Activated T-cell treated with anti-CD3 and anti-CD28 coated beads, Interleukin-2, amount 50 U/mL, for 4 hours (primary cell): Measurements from ENCODE around the gene SKOR1. TPM values are rescaled to one million over a fixed set of nuclear protein-coding genes. Genes with fewer than 3 reads are reported as not detected.

Source experiments
- ATAC-seq, 2 donors: fragments of 200-7000 bp; cut with Tn5 transposase; one replicate each; pipeline ENCODE4 v1.10.0; 2021
- DNase-seq: peaks from one replicate; pipeline ENCODE4 v3.0.0-alpha.2; 2020
- H3K27me3 Mint-ChIP-seq: one replicate; pipeline ENCODE4 v1.8.0; 2021; ENCODE audit warnings: low read depth, mixed read lengths
- H3K36me3 Mint-ChIP-seq: one replicate; pipeline ENCODE4 v1.8.0; 2022; ENCODE audit warnings: mixed read lengths; ENCODE audit not compliant: insufficient read depth
- H3K4me1 Mint-ChIP-seq: one replicate; pipeline ENCODE4 v1.8.0; 2021; ENCODE audit warnings: low read depth, mixed read lengths
- H3K4me3 Mint-ChIP-seq: one replicate; pipeline ENCODE4 v1.8.0; 2021; ENCODE audit warnings: mild to moderate bottlenecking, moderate library complexity, mixed read lengths
- H3K9me3 Mint-ChIP-seq: one replicate; pipeline ENCODE4 v1.8.0; 2021; ENCODE audit warnings: mixed read lengths
- total RNA-seq, 3 donors: library from RNA; stranded (reverse); gene quantifications; one replicate each; pipeline ENCODE4 v1.2.1, GENCODE V29; 2021

SKOR1 gene
- total RNA-seq, 3 donors from 2014 or later = 0.15 to 0.34 (median 0.33) TPM

- Mint-ChIP-seq H3K4me3 (no peak overlapping the region), H3K4me1 (no peaks in the 10 kb centered on the region), H3K36me3 (peaks cover 7% of the 10 kb centered on the region), H3K27me3 (no peaks in the 10 kb centered on the region), H3K9me3 (no peaks in the 10 kb centered on the region)
- ATAC-seq (no peak), DNase-seq (no peak)
These were observed 20.2 kb upstream of the SKOR1 start for GRCh38 chr15:67805008-67805665.

GRCh38 chr15:67805666-67806516 is 19.4 kb upstream of the SKOR1 start:
- no peak for ATAC-seq
- H3K4me1 Mint-ChIP-seq = no peaks in the 10 kb centered on the region
- H3K27me3 Mint-ChIP-seq = no peaks in the 10 kb centered on the region
- no peak overlapping the region for H3K4me3 Mint-ChIP-seq
- DNase-seq = no peak
- H3K36me3 Mint-ChIP-seq = peaks cover 7% of the 10 kb centered on the region
- H3K9me3 Mint-ChIP-seq = no peaks in the 10 kb centered on the region

DNA sequence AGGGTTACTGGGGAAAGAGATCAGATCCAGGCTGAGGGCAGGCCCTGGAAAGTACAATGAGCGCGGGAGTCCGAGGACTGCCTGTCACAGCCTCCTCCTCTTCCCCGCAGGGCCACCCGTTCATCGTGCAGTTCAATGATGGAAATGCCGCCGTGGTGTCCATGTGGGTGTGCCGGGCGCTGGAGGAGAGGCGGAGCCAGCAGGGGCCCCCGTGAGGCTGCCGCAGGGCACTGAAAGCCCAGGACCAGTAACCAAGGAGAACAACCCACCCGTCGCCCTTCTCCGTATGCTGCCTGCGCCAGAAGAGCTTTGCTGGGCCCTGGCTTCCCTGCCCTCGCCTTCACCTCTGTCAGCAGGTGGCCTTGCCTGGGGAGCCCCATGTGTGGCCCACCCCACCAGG is 18.8 kb upstream of the SKOR1 start:
- H3K4me3 Mint-ChIP-seq = no peak overlapping the region
- DNase-seq = no peak
- no peaks in the 10 kb centered on the region for H3K9me3 Mint-ChIP-seq
- no peaks in the 10 kb centered on the region for H3K27me3 Mint-ChIP-seq
- ATAC-seq = no peak
- no peaks in the 10 kb centered on the region for H3K4me1 Mint-ChIP-seq
- peaks cover 7% of the 10 kb centered on the region for H3K36me3 Mint-ChIP-seq

GRCh38 chr15:67807141-67807540 is 18.2 kb upstream of the SKOR1 start:
- ATAC-seq (no peak), DNase-seq (no peak)
- peaks cover 2% of the 10 kb centered on the region for H3K27me3 Mint-ChIP-seq
- H3K36me3 Mint-ChIP-seq = peaks cover 7% of the 10 kb centered on the region
- no peak overlapping the region for H3K4me3 Mint-ChIP-seq
- H3K9me3 Mint-ChIP-seq = no peaks in the 10 kb centered on the region
- H3K4me1 Mint-ChIP-seq = no peaks in the 10 kb centered on the region

GRCh38 chr15:67807836-67808235 is 17.5 kb upstream of the SKOR1 start:
- no peak for DNase-seq
- Mint-ChIP-seq H3K27me3 (peaks cover 3% of the 10 kb centered on the region), H3K4me3 (no peak overlapping the region), H3K9me3 (no peaks in the 10 kb centered on the region), H3K36me3 (peaks cover 7% of the 10 kb centered on the region), H3K4me1 (no peaks in the 10 kb centered on the region)
- ATAC-seq = no peak

- DNase-seq = no peak
- no peak for ATAC-seq
- H3K36me3 Mint-ChIP-seq = peaks cover 10% of the 10 kb centered on the region
- peaks cover 3% of the 10 kb centered on the region for H3K27me3 Mint-ChIP-seq
- H3K4me3 Mint-ChIP-seq = no peak overlapping the region
- no peaks in the 10 kb centered on the region for H3K4me1 Mint-ChIP-seq
- H3K9me3 Mint-ChIP-seq = no peaks in the 10 kb centered on the region
These were observed 16.5 kb upstream of the SKOR1 start for GRCh38 chr15:67808821-67809220.

DNA sequence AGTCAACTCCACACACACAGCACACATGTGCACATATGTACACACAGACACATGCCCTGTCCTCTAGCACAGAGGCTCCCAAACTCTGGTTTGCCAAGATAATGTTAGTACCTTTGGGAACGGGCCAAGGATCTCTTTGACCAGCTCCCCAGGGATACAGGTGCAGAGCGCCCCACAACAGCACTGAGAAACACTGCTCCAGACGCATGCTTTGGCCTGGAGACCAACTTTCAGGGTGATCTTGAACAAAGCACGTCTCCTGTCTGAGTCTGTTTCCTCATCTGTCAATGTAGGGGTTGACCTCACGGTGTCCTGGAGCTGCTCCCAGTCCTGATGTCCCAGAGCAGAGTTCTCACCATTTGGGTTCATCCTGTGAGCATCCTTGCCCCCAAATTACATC is 15.9 kb upstream of the SKOR1 start:
- Mint-ChIP-seq H3K27me3 (peaks cover 3% of the 10 kb centered on the region), H3K36me3 (peaks cover 10% of the 10 kb centered on the region), H3K9me3 (no peaks in the 10 kb centered on the region), H3K4me1 (no peaks in the 10 kb centered on the region), H3K4me3 (no peak overlapping the region)
- ATAC-seq = no peak
- no peak for DNase-seq

GRCh38 chr15:67809866-67810265 is 15.4 kb upstream of the SKOR1 start:
- peaks cover 11% of the 10 kb centered on the region for H3K36me3 Mint-ChIP-seq
- peaks cover 3% of the 10 kb centered on the region for H3K27me3 Mint-ChIP-seq
- no peak overlapping the region for H3K4me3 Mint-ChIP-seq
- ATAC-seq (no peak), DNase-seq (no peak)
- H3K4me1 Mint-ChIP-seq = no peaks in the 10 kb centered on the region
- no peaks in the 10 kb centered on the region for H3K9me3 Mint-ChIP-seq

DNA sequence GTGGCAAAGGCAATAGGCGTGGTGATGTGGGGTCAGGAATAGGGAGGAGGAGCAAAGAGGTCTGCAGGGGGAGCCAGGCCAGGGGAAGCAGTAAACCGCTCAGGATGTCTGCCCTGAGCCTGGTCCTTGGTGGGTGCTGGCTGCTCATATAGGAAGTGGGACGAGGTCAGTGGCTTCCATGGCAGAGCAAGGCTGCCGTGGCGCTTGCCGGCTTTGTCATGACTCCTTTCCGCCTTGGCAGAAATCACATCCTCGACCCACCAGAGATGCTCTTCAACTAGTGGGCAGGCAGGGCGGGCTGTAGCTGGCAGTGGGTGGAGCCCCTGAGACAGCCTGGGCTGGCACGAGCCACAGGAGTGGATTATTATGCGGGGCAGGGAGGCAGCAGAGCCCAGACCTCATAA is 13.1 kb upstream of the SKOR1 start:
- Mint-ChIP-seq H3K36me3 (peaks cover 18% of the 10 kb centered on the region), H3K4me1 (no peaks in the 10 kb centered on the region), H3K9me3 (peaks cover 4% of the 10 kb centered on the region), H3K4me3 (no peak overlapping the region), H3K27me3 (peaks cover 7% of the 10 kb centered on the region)
- no peak for DNase-seq
- no peak for ATAC-seq

- Mint-ChIP-seq H3K4me3 (no peak overlapping the region), H3K36me3 (peaks cover 14% of the 10 kb centered on the region), H3K9me3 (peaks cover 4% of the 10 kb centered on the region), H3K4me1 (no peaks in the 10 kb centered on the region), H3K27me3 (peaks cover 15% of the 10 kb centered on the region)
- ATAC-seq (no peak), DNase-seq (no peak)
These were observed 12.1 kb upstream of the SKOR1 start for GRCh38 chr15:67813104-67813634.

DNA sequence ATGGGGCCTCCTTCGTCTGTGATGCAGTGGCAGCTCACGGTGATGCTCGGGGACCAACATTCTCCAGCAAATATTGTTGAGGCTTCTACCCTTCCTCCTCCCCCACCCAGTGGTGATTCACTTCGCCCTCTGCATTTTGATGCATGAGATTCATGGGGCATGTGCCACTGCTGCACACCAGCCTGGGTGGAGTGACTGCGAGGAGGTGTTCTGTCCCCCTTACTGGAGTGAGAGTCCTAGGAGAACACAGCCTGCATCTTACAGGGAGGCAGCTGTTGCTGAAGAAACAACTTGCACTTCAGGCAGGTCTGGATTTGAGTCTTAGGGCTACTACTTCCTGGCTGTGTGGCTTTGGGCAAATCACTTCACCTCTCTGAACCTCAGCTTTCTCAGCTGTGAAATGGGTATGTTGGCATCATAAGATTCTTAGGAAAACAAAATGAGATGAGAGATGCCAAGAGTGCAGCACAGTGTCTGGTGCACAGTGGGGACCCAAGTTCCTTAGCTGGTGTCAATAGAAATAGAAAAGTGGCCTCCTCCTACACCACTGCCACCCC is 10.2 kb upstream of the SKOR1 start:
- no peak for DNase-seq
- Mint-ChIP-seq H3K4me1 (peaks cover under 1% of the 10 kb centered on the region), H3K9me3 (peaks cover 4% of the 10 kb centered on the region), H3K36me3 (peaks cover 11% of the 10 kb centered on the region), H3K4me3 (no peak overlapping the region), H3K27me3 (peaks cover 29% of the 10 kb centered on the region)
- ATAC-seq = no peak

DNA sequence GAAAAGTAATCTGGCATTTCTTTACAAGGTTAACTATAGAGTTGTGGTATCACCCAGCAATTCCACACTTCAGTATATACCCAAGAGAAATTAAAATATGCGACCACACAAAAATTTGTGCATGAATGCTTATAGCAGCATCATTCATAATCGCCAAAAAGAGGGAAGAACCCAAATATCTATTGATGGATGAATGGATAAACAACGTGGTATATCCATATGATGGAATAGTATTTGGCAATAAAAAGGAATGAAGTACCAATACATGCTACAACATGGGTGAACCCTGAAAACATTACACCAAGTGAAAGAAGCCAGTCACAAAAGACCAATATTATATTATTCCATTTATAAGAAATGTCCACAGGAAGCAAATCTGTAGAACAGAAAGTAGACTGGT is 8.6 kb upstream of the SKOR1 start:
- ATAC-seq (no peak), DNase-seq (no peak)
- peaks cover 4% of the 10 kb centered on the region for H3K9me3 Mint-ChIP-seq
- H3K36me3 Mint-ChIP-seq = peaks cover 11% of the 10 kb centered on the region
- no peak overlapping the region for H3K4me3 Mint-ChIP-seq
- H3K27me3 Mint-ChIP-seq = peaks cover 44% of the 10 kb centered on the region
- peaks cover 9% of the 10 kb centered on the region for H3K4me1 Mint-ChIP-seq

DNA sequence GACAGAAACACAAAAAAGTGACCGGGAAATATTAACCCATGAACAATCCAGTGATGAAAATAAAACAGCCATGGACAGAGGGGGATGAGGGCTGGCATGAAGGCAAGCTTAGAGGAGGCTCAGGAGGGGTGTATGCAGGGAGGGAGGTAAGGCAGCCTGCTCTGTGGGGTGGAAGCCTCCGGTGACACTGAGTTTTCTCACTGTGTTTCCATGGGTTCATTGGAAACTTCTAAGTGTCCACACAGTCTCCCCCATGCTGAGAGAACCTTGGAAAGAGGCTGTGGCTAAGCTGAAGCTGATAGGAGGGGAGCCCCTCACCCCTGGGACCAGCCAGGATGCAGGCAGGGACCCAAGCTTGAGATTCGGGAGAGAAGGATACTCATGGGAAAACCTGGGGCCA is 6.8 kb upstream of the SKOR1 start:
- ATAC-seq (no peak), DNase-seq (no peak)
- H3K4me1 Mint-ChIP-seq = peaks cover 21% of the 10 kb centered on the region
- peaks cover 4% of the 10 kb centered on the region for H3K9me3 Mint-ChIP-seq
- peaks cover 54% of the 10 kb centered on the region for H3K27me3 Mint-ChIP-seq
- peaks cover 8% of the 10 kb centered on the region for H3K36me3 Mint-ChIP-seq
- H3K4me3 Mint-ChIP-seq = no peak overlapping the region

DNA sequence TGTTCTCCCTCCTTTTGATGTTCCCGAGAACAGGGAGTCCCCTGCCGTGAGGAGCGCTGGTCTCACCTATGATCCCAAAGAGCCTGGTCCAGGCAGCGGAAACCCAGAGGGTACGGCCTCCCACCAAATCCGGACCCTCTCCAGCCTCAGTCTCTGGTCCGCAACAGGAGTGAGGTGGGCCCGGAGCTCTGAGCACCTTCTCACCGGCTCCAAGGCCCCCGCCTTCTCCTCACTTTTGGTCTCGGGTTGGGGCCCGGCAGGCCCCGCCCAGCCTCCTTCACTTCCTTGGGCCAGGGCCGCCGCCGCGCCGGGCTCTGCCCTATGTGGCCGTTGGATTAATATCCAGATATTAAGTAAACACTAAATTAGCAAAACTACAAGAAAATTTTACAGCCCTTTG is 5.7 kb upstream of the SKOR1 start:
- Mint-ChIP-seq H3K4me3 (no peak overlapping the region), H3K4me1 (peaks cover 30% of the 10 kb centered on the region), H3K36me3 (peaks cover 8% of the 10 kb centered on the region), H3K27me3 (peaks cover 66% of the 10 kb centered on the region), H3K9me3 (peaks cover 4% of the 10 kb centered on the region)
- ATAC-seq = no peak
- no peak for DNase-seq
